ENCODE data around the gene CEP152. TPM values are rescaled to one million over a fixed set of nuclear protein-coding genes. Genes with fewer than 3 reads are reported as not detected.

Gene CEP152
- total RNA-seq, 4 donors from 2014 or later = 4.0 to 7.1 (median 6.3) TPM

- Histone ChIP-seq H3K9me3 (no peaks in the 10 kb centered on the region), H3K4me1 (no peaks in the 10 kb centered on the region), H3K36me3 (peaks cover 4% of the 10 kb centered on the region), H3K27me3 (no peaks in the 10 kb centered on the region), H3K4me3 (no peak overlapping the region), H3K27ac (no peak overlapping the region)
- 100% methylated on average over 1 of the region's 1 CpG for WGBS
- DNase-seq (ENCODE audit: low spot score in 2 of 2) = no peak
- TF ChIP-seq POLR2AphosphoS5 (IDR thresholded peaks at IDR 0.05) (no peak), EP300 (IDR thresholded peaks at IDR 0.05) (no peak), POLR2A (IDR thresholded peaks at IDR 0.05) (no peak), CTCF (IDR thresholded peaks at IDR 0.05) (no peak)
Measured at GRCh38 chr15:48757661-48758060, 53.2 kb downstream of the CEP152 start.

- DNase-seq (ENCODE audit: low spot score in 2 of 2) = no peak
- Histone ChIP-seq H3K9me3 (no peaks in the 10 kb centered on the region), H3K36me3 (peaks cover 4% of the 10 kb centered on the region), H3K27ac (no peak overlapping the region), H3K4me1 (no peaks in the 10 kb centered on the region), H3K4me3 (no peak overlapping the region), H3K27me3 (no peaks in the 10 kb centered on the region)
- TF ChIP-seq POLR2A (IDR thresholded peaks at IDR 0.05) (no peak), CTCF (IDR thresholded peaks at IDR 0.05) (no peak), POLR2AphosphoS5 (IDR thresholded peaks at IDR 0.05) (no peak), EP300 (IDR thresholded peaks at IDR 0.05) (no peak)
- 93% methylated on average over 3 of the region's 3 CpGs for WGBS
Measured at GRCh38 chr15:48754011-48754410, 56.9 kb downstream of the CEP152 start.

GRCh38 chr15:48751595-48751994 is 59.3 kb downstream of the CEP152 start:
- Histone ChIP-seq H3K4me3 (no peak overlapping the region), H3K27me3 (no peaks in the 10 kb centered on the region), H3K36me3 (peaks cover 12% of the 10 kb centered on the region), H3K27ac (no peak overlapping the region), H3K4me1 (no peaks in the 10 kb centered on the region), H3K9me3 (no peaks in the 10 kb centered on the region)
- TF ChIP-seq EP300 (IDR thresholded peaks at IDR 0.05) = no peak
- TF ChIP-seq CTCF (IDR thresholded peaks at IDR 0.05) = no peak
- no peak for TF ChIP-seq POLR2A (IDR thresholded peaks at IDR 0.05)
- no peak for TF ChIP-seq POLR2AphosphoS5 (IDR thresholded peaks at IDR 0.05)
- DNase-seq (ENCODE audit: low spot score in 2 of 2) = no peak
- 55% methylated on average over 3 of the region's 3 CpGs for WGBS

- H3K36me3 ChIP-seq = peaks cover 14% of the 10 kb centered on the region
- H3K9me3 ChIP-seq = no peaks in the 10 kb centered on the region
- WGBS = 52% methylated on average over 1 of the region's 1 CpG
- DNase-seq (ENCODE audit: low spot score in 2 of 2) = no peak
- H3K4me3 ChIP-seq = no peak overlapping the region
- H3K4me1 ChIP-seq = no peaks in the 10 kb centered on the region
- H3K27ac ChIP-seq = no peak overlapping the region
- no peaks in the 10 kb centered on the region for H3K27me3 ChIP-seq
- no peak for TF ChIP-seq EP300 (IDR thresholded peaks at IDR 0.05)
- TF ChIP-seq POLR2A (IDR thresholded peaks at IDR 0.05) = no peak
- no peak for TF ChIP-seq CTCF (IDR thresholded peaks at IDR 0.05)
- TF ChIP-seq POLR2AphosphoS5 (IDR thresholded peaks at IDR 0.05) = no peak
Measured at GRCh38 chr15:48748535-48748934, 62.3 kb downstream of the CEP152 start.

- no peaks in the 10 kb centered on the region for H3K27me3 ChIP-seq
- 100% methylated on average over 1 of the region's 1 CpG for WGBS
Measured at GRCh38 chr15:48733615-48734014, 77.3 kb downstream of the CEP152 start.

More at GRCh38 chr15:48733615-48734014, 77.3 kb downstream of the CEP152 start:
- Histone ChIP-seq H3K4me1 (no peaks in the 10 kb centered on the region), H3K9me3 (peaks cover 10% of the 10 kb centered on the region), H3K36me3 (no peaks in the 10 kb centered on the region), H3K4me3 (no peak overlapping the region), H3K27ac (no peak overlapping the region)
- TF ChIP-seq CTCF (IDR thresholded peaks at IDR 0.05) = no peak
- TF ChIP-seq EP300 (IDR thresholded peaks at IDR 0.05) = no peak
- TF ChIP-seq POLR2AphosphoS5 (IDR thresholded peaks at IDR 0.05) = no peak
- TF ChIP-seq POLR2A (IDR thresholded peaks at IDR 0.05) = no peak
- DNase-seq (ENCODE audit: low spot score in 2 of 2) = no peak

Data from suprapubic skin (tissue), 4 donors.